Measurements from ENCODE around the gene TMEM171.

TMEM171 gene

DNA sequence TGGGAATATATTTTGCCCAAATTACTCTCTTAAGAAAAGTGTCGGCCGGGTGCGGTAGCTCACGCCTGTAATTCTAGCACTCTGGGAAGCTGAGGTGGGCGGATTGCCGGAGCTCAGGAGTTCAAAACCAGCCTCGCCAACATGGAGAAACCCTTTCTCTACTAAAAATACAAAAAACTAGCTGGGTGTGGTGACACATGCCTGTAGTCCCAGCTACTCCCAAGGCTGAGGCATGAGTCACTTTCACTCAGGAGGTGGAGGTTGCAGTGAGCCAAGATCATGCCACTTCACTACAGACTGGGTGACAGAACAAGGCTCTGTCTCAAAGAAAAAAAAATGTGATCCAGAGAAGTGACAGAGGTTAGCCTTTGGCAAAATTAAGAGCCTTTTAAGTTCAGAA, 26.4 kb upstream of the TMEM171 start:
- H3K9me3 ChIP-seq (ENCODE audit: insufficient read depth, low read length, severe bottlenecking), result peaks cover 5% of the 10 kb centered on the region
- no peak for DNase-seq
- no peak overlapping the region for H3K4me2 ChIP-seq (ENCODE audit: insufficient read depth, low read length)
- no peak overlapping the region for H2AFZ ChIP-seq (ENCODE audit: low read depth, low read length)
- no peak for ATAC-seq (ENCODE audit: insufficient read depth, low read depth)
- H3K27ac ChIP-seq (ENCODE audit: low read length), result no peak overlapping the region
- TF ChIP-seq CTCF (IDR thresholded peaks at IDR 0.05; ENCODE audit: borderline replicate concordance, extremely low read depth, low read length, poor library complexity, severe bottlenecking), result no peak
- TF ChIP-seq EZH2 (IDR thresholded peaks at IDR 0.05; ENCODE audit: borderline replicate concordance, low read depth, low read length, severe bottlenecking), result no peak
- no peaks in the 10 kb centered on the region for H3K36me3 ChIP-seq (ENCODE audit: insufficient read depth, low read length)
- H3K4me3 ChIP-seq (ENCODE audit: low read depth in 1 of 2, low read length in 2 of 2), result no peak overlapping the region
- no peak overlapping the region for H3K9ac ChIP-seq (ENCODE audit: low read depth, low read length)
- H4K20me1 ChIP-seq (ENCODE audit: insufficient read depth, low read length), result no peaks in the 10 kb centered on the region
- no peaks in the 10 kb centered on the region for H3K4me1 ChIP-seq (ENCODE audit: insufficient read depth, low read length)
- no peaks in the 10 kb centered on the region for H3K79me2 ChIP-seq (ENCODE audit: insufficient read depth, low read length)
- H3K27me3 ChIP-seq (ENCODE audit: insufficient read depth, low read length, poor library complexity), result peaks cover 2% of the 10 kb centered on the region

DNA sequence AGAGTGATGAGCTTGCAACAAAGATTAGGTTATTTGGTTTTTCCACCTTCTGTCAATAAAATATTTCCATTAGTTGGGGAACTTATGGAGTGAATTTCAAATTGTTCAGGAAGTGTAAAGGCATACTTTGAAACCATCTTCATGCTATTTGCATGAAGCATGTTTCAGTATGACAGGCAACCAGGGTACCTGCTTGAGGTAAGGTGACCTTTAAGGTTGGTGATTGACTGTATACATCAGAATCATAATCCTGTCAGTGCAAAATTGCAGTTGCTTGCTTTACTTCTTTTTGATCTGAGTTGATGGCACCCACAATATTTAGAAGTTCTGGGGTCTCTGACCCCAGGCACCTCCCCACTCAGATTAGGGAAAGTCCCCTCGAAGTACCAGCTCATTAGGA, 26.0 kb upstream of the TMEM171 start:
- Histone ChIP-seq H2AFZ (ENCODE audit: low read depth, low read length) (no peak overlapping the region), H3K4me1 (ENCODE audit: insufficient read depth, low read length) (no peaks in the 10 kb centered on the region), H3K9me3 (ENCODE audit: insufficient read depth, low read length, severe bottlenecking) (peaks cover 5% of the 10 kb centered on the region), H3K4me2 (ENCODE audit: insufficient read depth, low read length) (no peak overlapping the region), H4K20me1 (ENCODE audit: insufficient read depth, low read length) (no peaks in the 10 kb centered on the region), H3K27ac (ENCODE audit: low read length) (no peak overlapping the region), H3K9ac (ENCODE audit: low read depth, low read length) (no peak overlapping the region), H3K27me3 (ENCODE audit: insufficient read depth, low read length, poor library complexity) (peaks cover 2% of the 10 kb centered on the region), H3K36me3 (ENCODE audit: insufficient read depth, low read length) (no peaks in the 10 kb centered on the region), H3K79me2 (ENCODE audit: insufficient read depth, low read length) (no peaks in the 10 kb centered on the region), H3K4me3 (ENCODE audit: low read depth in 1 of 2, low read length in 2 of 2) (no peak overlapping the region)
- ATAC-seq (ENCODE audit: insufficient read depth, low read depth) (no peak), DNase-seq (no peak)
- TF ChIP-seq CTCF (IDR thresholded peaks at IDR 0.05; ENCODE audit: borderline replicate concordance, extremely low read depth, low read length, poor library complexity, severe bottlenecking) (no peak), EZH2 (IDR thresholded peaks at IDR 0.05; ENCODE audit: borderline replicate concordance, low read depth, low read length, severe bottlenecking) (no peak)

DNA sequence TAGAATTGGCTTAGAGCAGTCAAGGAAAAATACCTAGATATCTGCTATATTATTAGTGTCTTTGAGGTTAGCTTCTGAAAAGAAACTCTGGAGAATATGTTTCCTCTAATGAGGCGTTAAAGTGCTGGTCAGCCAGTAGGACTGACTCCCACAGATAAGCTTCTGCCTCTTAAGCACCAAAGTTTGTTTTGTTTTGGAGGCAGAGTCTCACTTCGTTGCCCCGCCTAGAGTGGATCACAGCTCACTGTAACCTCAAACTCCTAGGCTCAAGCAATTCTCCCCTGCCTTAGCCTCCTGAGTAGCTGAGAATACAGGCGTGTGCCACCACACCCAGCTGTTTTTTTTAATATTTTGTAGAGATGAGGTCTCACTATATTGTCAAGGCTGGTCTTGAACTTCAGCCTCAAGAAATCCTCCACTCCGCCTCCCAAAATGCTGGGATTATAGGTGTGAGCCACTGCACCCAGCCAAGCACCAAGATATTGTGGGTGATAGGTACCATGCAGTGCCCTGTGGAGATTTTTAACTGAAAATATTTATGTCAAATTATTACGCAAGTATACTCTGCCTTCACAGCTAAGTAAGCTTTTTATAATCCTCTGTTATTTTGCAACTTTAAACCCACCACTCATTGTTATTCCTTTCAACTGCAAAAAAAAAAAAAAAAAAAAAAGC, 24.7 kb upstream of the TMEM171 start:
- no peak for TF ChIP-seq EZH2 (IDR thresholded peaks at IDR 0.05; ENCODE audit: borderline replicate concordance, low read depth, low read length, severe bottlenecking)
- TF ChIP-seq CTCF (IDR thresholded peaks at IDR 0.05; ENCODE audit: borderline replicate concordance, extremely low read depth, low read length, poor library complexity, severe bottlenecking), result no peak
- Histone ChIP-seq H3K9me3 (ENCODE audit: insufficient read depth, low read length, severe bottlenecking) (peaks cover 5% of the 10 kb centered on the region), H3K9ac (ENCODE audit: low read depth, low read length) (no peak overlapping the region), H3K27me3 (ENCODE audit: insufficient read depth, low read length, poor library complexity) (peaks cover 2% of the 10 kb centered on the region), H3K4me3 (ENCODE audit: low read depth in 1 of 2, low read length in 2 of 2) (no peak overlapping the region), H3K4me2 (ENCODE audit: insufficient read depth, low read length) (no peak overlapping the region), H3K27ac (ENCODE audit: low read length) (no peak overlapping the region), H2AFZ (ENCODE audit: low read depth, low read length) (no peak overlapping the region), H3K79me2 (ENCODE audit: insufficient read depth, low read length) (no peaks in the 10 kb centered on the region), H3K4me1 (ENCODE audit: insufficient read depth, low read length) (no peaks in the 10 kb centered on the region), H4K20me1 (ENCODE audit: insufficient read depth, low read length) (no peaks in the 10 kb centered on the region), H3K36me3 (ENCODE audit: insufficient read depth, low read length) (no peaks in the 10 kb centered on the region)
- ATAC-seq (ENCODE audit: insufficient read depth, low read depth) (no peak), DNase-seq (no peak)
